Kidney (tissue), 14 donors: Measurements from ENCODE around the gene INO80E. TPM values are rescaled to one million over a fixed set of nuclear protein-coding genes. Genes with fewer than 3 reads are reported as not detected.

Source experiments
- DNase-seq, 5 donors: peaks; one replicate each; pipeline ENCODE4 v3.0.0-alpha.2; 2013 to 2020
- FAIRE-seq: peaks from 2 replicates; lab custom pipeline; 2012; peaks lifted over from hg19 to GRCh38; lab: Jason Lieb, UNC
- H3K27ac ChIP-seq, 2 donors: one replicate each; pipeline ENCODE4 v1.7.0; 2013; ENCODE audit warnings: low read depth in 2 of 2, low read length in 2 of 2, inconsistent platforms in 1 of 2
- H3K27me3 ChIP-seq: one replicate; pipeline ENCODE4 v1.7.1; 2013; ENCODE audit warnings: low read length, inconsistent platforms; ENCODE audit not compliant: control insufficient read depth, insufficient read depth
- H3K36me3 ChIP-seq, 3 donors: one replicate each; pipeline versions ENCODE4 v1.7.0 to v1.7.1; 2013; ENCODE audit warnings: low read length in 3 of 3, control low read depth in 1 of 3, inconsistent platforms in 1 of 3; ENCODE audit not compliant: insufficient read depth in 3 of 3, control insufficient read depth in 2 of 3
- H3K4me1 ChIP-seq, 3 donors: one replicate each; pipeline versions ENCODE4 v1.7.0 to v1.7.1; 2013; ENCODE audit warnings: low read length in 3 of 3, inconsistent platforms in 1 of 3, low read depth in 1 of 3; ENCODE audit not compliant: control insufficient read depth in 2 of 3, insufficient read depth in 2 of 3
- H3K4me3 ChIP-seq, 3 donors: one replicate each; pipeline versions ENCODE4 v1.7.0 to v1.8.1; 2013; ENCODE audit warnings: low read length in 3 of 3, control low read depth in 1 of 3, inconsistent platforms in 1 of 3
- H3K9ac ChIP-seq, 3 donors: one replicate each; pipeline versions ENCODE4 v1.7.0 to v1.7.1; 2013; ENCODE audit warnings: low read length in 3 of 3, control low read depth in 1 of 3, inconsistent platforms in 1 of 3
- H3K9me3 ChIP-seq, 3 donors: one replicate each; pipeline versions ENCODE4 v1.7.0 to v1.7.1; 2013; ENCODE audit warnings: low read length in 3 of 3, control low read depth in 1 of 3, inconsistent platforms in 1 of 3; ENCODE audit not compliant: control insufficient read depth in 2 of 3, insufficient read depth in 1 of 3
- intact Hi-C: fragments of 100-400 bp; cut with DNase I; formaldehyde crosslinking; loops from one replicate; pipeline ENCODE4 v1.11.1; 2022
- polyA plus RNA-seq: library from polyadenylated mRNA; stranded (reverse); fragments of 350-450 nt; fragmentation: Illumina TruSeq; extraction: RNeasy Lipid Tissue Mini Kit (QIAGEN cat#74804); gene quantifications from one replicate; pipeline ENCODE4 v1.2.3, GENCODE V29; 2014; ENCODE audit warnings: low read depth, low replicate concordance; ENCODE audit not compliant: insufficient read depth
- total RNA-seq: library from RNA; stranded (reverse); fragmentation: NEBNext Ultra II Directional; extraction: Animal tissue kit (Norgen Biotek cat#: 25700); gene quantifications from one replicate; pipeline ENCODE4 v1.2.1, GENCODE V29; 2021
- TF ChIP-seq, protein P1 (sequence below): IDR thresholded peaks from 3 replicates; pipeline ENCODE4 v1.5.1; 2012; ENCODE audit warnings: mild to moderate bottlenecking, moderate library complexity, borderline replicate concordance; ENCODE audit not compliant: insufficient read depth; ENCODE audit errors: extremely low read depth
- donor health status: control.
- donor health status: control.
- donor health status: control.
- donor health status: control.
- donor health status: control.
- donor health status: DM: yes; HTN: yes; CAD: no.
- donor health status: Normal renal cell carcinoma (clear cell type).

INO80E gene
- total and polyA plus RNA-seq, 2 donors from 2014 or later, result 52.7 to 74.1 TPM

GRCh38 chr16:29988346-29989075 lies 7.5 kb upstream of the INO80E start:
- Histone ChIP-seq H3K27ac (no peak overlapping the region), H3K4me3 (no peak overlapping the region), H3K9ac (no peak overlapping the region), H3K27me3 (no peaks in the 10 kb centered on the region), H3K9me3 (no peaks in the 10 kb centered on the region), H3K4me1 (no peaks in the 10 kb centered on the region), H3K36me3 (peaks cover 0 to 52% (median 47%) of the 10 kb centered on the region in 3 donors)
- TF ChIP-seq, protein P1, sequence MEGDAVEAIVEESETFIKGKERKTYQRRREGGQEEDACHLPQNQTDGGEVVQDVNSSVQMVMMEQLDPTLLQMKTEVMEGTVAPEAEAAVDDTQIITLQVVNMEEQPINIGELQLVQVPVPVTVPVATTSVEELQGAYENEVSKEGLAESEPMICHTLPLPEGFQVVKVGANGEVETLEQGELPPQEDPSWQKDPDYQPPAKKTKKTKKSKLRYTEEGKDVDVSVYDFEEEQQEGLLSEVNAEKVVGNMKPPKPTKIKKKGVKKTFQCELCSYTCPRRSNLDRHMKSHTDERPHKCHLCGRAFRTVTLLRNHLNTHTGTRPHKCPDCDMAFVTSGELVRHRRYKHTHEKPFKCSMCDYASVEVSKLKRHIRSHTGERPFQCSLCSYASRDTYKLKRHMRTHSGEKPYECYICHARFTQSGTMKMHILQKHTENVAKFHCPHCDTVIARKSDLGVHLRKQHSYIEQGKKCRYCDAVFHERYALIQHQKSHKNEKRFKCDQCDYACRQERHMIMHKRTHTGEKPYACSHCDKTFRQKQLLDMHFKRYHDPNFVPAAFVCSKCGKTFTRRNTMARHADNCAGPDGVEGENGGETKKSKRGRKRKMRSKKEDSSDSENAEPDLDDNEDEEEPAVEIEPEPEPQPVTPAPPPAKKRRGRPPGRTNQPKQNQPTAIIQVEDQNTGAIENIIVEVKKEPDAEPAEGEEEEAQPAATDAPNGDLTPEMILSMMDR, result no peak
- DNase-seq, result no peak
- intact Hi-C loops, result no loop called here
- FAIRE-seq, result no peak

GRCh38 chr16:29989111-29989858 lies 6.8 kb upstream of the INO80E start:
- peaks cover 0 to 4% (median 2%) of the 10 kb centered on the region in 3 donors for H3K4me1 ChIP-seq
- H3K27ac ChIP-seq, result no peak overlapping the region
- H3K4me3 ChIP-seq, result no peak overlapping the region
- H3K9me3 ChIP-seq, result no peaks in the 10 kb centered on the region
- H3K27me3 ChIP-seq, result no peaks in the 10 kb centered on the region
- DNase-seq (no peak), FAIRE-seq (no peak)
- intact Hi-C loops, result no loop called here
- TF ChIP-seq, protein P1, result no peak
- peaks cover 0 to 49% (median 40%) of the 10 kb centered on the region in 3 donors for H3K36me3 ChIP-seq
- H3K9ac ChIP-seq, result no peak overlapping the region

GRCh38 chr16:29990034-29990433 lies 6.0 kb upstream of the INO80E start:
- H3K4me3 ChIP-seq, result no peak overlapping the region
- no peak for DNase-seq
- no peak overlapping the region for H3K9ac ChIP-seq
- H3K4me1 ChIP-seq, result peaks cover 0 to 9% (median 9%) of the 10 kb centered on the region in 3 donors
- H3K27me3 ChIP-seq, result no peaks in the 10 kb centered on the region
- TF ChIP-seq, protein P1, result no peak
- no peak for FAIRE-seq
- peaks cover 0 to 41% (median 33%) of the 10 kb centered on the region in 3 donors for H3K36me3 ChIP-seq
- intact Hi-C loops, result no loop called here
- H3K27ac ChIP-seq, result no peak overlapping the region
- no peaks in the 10 kb centered on the region for H3K9me3 ChIP-seq
